ENCODE data around the gene FRAS1.
"Not testable (repeated sequence)": the region's sequence is repeated elsewhere in the genome, so short reads cannot be mapped to it uniquely, and the experiment has no call there.

The FRAS1 gene

DNA sequence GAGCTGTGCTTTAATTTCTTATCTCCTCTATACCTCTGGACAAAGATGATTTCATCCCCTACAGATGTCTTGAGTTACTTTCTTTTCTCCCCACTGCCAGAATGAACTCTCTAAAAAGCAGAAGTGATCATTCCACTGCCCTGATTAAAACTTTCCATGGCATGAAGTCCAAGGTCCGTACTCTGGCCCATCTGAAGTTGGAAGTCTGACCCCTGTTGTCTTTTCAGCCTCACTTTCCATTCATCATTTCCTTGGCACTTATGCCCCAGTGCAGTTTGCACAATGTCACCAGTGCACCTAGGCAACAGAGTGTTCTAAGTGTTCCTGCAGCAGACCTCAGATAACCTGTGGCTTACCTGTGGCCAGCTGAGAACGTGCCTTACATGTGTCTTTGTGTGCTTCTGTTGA is 242.4 kb downstream of the FRAS1 start:
- Histone ChIP-seq H3K4me3 (ENCODE audit: insufficient read depth, low read depth, low read length, poor library complexity, severe bottlenecking) (no peak overlapping the region), H3K36me3 (ENCODE audit: control insufficient read depth, insufficient read depth, low read length) (no peaks in the 10 kb centered on the region), H3K4me1 (ENCODE audit: control insufficient read depth, insufficient read depth, low read length, poor library complexity, severe bottlenecking) (no peaks in the 10 kb centered on the region), H3K27ac (ENCODE audit: insufficient read depth, low read length, poor library complexity, severe bottlenecking) (no peak overlapping the region), H3K9me3 (ENCODE audit: control insufficient read depth, low read length) (no peaks in the 10 kb centered on the region), H3K27me3 (replicated peaks; ENCODE audit: control insufficient read depth, insufficient read depth, low read length, poor library complexity, severe bottlenecking) (no peaks in the 10 kb centered on the region)
- no peak for DNase-seq

- not testable (repeated sequence) for H3K27me3 ChIP-seq (replicated peaks; ENCODE audit: control insufficient read depth, insufficient read depth, low read length, poor library complexity, severe bottlenecking); DNase-seq; H3K27ac ChIP-seq (ENCODE audit: insufficient read depth, low read length, poor library complexity, severe bottlenecking); H3K9me3 ChIP-seq (ENCODE audit: control insufficient read depth, low read length); H3K4me1 ChIP-seq (ENCODE audit: control insufficient read depth, insufficient read depth, low read length, poor library complexity, severe bottlenecking); H3K4me3 ChIP-seq (ENCODE audit: insufficient read depth, low read depth, low read length, poor library complexity, severe bottlenecking); H3K36me3 ChIP-seq (ENCODE audit: control insufficient read depth, insufficient read depth, low read length)
Measured at GRCh38 chr4:78307263-78307662, 250.1 kb downstream of the FRAS1 start.

- H3K9me3 ChIP-seq (ENCODE audit: control insufficient read depth, low read length): no peaks in the 10 kb centered on the region
- H3K4me3 ChIP-seq (ENCODE audit: insufficient read depth, low read depth, low read length, poor library complexity, severe bottlenecking): no peak overlapping the region
- no peak overlapping the region for H3K27ac ChIP-seq (ENCODE audit: insufficient read depth, low read length, poor library complexity, severe bottlenecking)
- H3K4me1 ChIP-seq (ENCODE audit: control insufficient read depth, insufficient read depth, low read length, poor library complexity, severe bottlenecking): no peaks in the 10 kb centered on the region
- H3K27me3 ChIP-seq (replicated peaks; ENCODE audit: control insufficient read depth, insufficient read depth, low read length, poor library complexity, severe bottlenecking): no peaks in the 10 kb centered on the region
- no peaks in the 10 kb centered on the region for H3K36me3 ChIP-seq (ENCODE audit: control insufficient read depth, insufficient read depth, low read length)
- no peak for DNase-seq
Measured at GRCh38 chr4:78308517-78308916, 251.4 kb downstream of the FRAS1 start.

DNA sequence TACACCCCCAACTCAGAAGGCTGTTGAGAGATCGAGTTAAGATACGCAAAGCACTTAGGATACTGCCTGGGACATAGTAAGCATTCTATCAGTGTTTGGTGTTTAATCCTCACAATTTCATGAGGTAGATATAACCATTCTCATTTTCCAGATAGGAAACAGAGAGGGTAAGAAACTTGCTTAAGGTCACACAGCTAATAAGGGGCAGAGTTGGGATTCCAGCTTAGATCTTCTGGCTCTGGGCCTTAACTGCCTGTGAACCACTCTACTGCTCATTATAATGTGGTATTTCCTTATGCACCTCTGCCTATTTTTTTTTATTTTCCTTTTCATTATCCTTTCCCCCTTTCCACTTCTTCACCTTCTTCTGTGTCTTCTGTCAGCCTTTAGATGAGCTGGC is 252.2 kb downstream of the FRAS1 start:
- H3K9me3 ChIP-seq (ENCODE audit: control insufficient read depth, low read length): no peaks in the 10 kb centered on the region
- no peak overlapping the region for H3K4me3 ChIP-seq (ENCODE audit: insufficient read depth, low read depth, low read length, poor library complexity, severe bottlenecking)
- no peak for DNase-seq
- H3K36me3 ChIP-seq (ENCODE audit: control insufficient read depth, insufficient read depth, low read length): no peaks in the 10 kb centered on the region
- no peaks in the 10 kb centered on the region for H3K27me3 ChIP-seq (replicated peaks; ENCODE audit: control insufficient read depth, insufficient read depth, low read length, poor library complexity, severe bottlenecking)
- no peaks in the 10 kb centered on the region for H3K4me1 ChIP-seq (ENCODE audit: control insufficient read depth, insufficient read depth, low read length, poor library complexity, severe bottlenecking)
- no peak overlapping the region for H3K27ac ChIP-seq (ENCODE audit: insufficient read depth, low read length, poor library complexity, severe bottlenecking)

DNA sequence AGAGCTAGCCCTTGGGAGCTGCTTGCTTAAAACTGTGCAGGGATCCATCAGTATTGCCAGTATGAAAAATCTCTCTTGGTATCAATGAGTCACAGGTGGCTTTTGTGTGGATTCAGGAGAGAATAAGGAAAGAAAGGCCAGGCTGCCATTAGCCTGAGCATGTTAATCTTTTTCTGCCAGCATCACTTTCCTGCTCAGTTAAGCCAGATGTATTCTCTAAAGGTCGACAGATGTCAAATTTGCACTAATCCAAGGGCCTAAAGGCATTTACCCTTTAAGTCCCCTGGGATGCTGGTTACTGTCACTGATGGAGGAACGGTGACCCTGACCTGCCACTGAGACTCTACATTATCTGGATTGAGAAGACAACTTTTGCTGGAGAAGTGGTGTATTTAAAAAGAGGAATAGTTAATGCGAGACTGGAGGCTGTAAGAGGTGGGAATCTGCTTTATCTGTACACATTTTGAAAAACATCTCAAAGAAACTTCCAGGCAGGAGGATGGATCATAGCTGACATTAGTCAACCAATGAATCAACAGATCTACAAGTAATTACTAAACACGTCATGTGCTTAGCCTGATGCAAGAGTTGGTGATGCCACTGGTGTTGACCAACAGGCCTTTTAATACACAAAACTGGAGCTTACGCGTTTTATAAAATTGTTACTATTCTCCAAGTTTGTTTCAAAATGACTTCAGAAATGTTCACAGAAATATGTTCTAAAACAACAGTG is 253.1 kb downstream of the FRAS1 start:
- H3K36me3 ChIP-seq (ENCODE audit: control insufficient read depth, insufficient read depth, low read length): no peaks in the 10 kb centered on the region
- no peaks in the 10 kb centered on the region for H3K9me3 ChIP-seq (ENCODE audit: control insufficient read depth, low read length)

DNA sequence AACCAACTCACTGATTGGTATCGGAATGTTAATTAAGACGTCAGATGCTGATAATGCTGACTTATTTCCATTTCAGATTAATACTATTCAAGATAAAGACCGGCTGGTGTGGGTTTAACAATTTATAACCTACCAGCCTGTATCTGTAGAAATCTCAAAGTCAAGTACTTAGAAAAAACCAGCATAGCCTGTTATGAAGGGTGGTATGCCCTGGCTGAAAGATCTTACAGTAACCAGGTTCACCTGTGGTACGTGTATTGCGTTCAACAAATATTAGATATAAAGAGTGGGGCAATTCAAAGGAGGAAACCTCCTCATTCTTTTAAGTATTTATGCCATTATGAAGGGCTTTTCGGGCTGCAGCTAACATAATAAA is 253.6 kb downstream of the FRAS1 start:
- Histone ChIP-seq H3K4me1 (ENCODE audit: control insufficient read depth, insufficient read depth, low read length, poor library complexity, severe bottlenecking) (no peaks in the 10 kb centered on the region), H3K9me3 (ENCODE audit: control insufficient read depth, low read length) (no peaks in the 10 kb centered on the region), H3K27ac (ENCODE audit: insufficient read depth, low read length, poor library complexity, severe bottlenecking) (no peak overlapping the region), H3K27me3 (replicated peaks; ENCODE audit: control insufficient read depth, insufficient read depth, low read length, poor library complexity, severe bottlenecking) (no peaks in the 10 kb centered on the region), H3K36me3 (ENCODE audit: control insufficient read depth, insufficient read depth, low read length) (no peaks in the 10 kb centered on the region), H3K4me3 (ENCODE audit: insufficient read depth, low read depth, low read length, poor library complexity, severe bottlenecking) (no peak overlapping the region)
- DNase-seq: no peak

More for the DNA sequence above, 253.1 kb downstream of the FRAS1 start:
- Histone ChIP-seq H3K4me1 (ENCODE audit: control insufficient read depth, insufficient read depth, low read length, poor library complexity, severe bottlenecking) (no peaks in the 10 kb centered on the region), H3K4me3 (ENCODE audit: insufficient read depth, low read depth, low read length, poor library complexity, severe bottlenecking) (no peak overlapping the region), H3K27me3 (replicated peaks; ENCODE audit: control insufficient read depth, insufficient read depth, low read length, poor library complexity, severe bottlenecking) (no peaks in the 10 kb centered on the region), H3K27ac (ENCODE audit: insufficient read depth, low read length, poor library complexity, severe bottlenecking) (no peak overlapping the region)
- DNase-seq: no peak

GRCh38 chr4:78311306-78311705 is 254.2 kb downstream of the FRAS1 start:
- Histone ChIP-seq H3K9me3 (ENCODE audit: control insufficient read depth, low read length) (no peaks in the 10 kb centered on the region), H3K27ac (ENCODE audit: insufficient read depth, low read length, poor library complexity, severe bottlenecking) (no peak overlapping the region), H3K4me1 (ENCODE audit: control insufficient read depth, insufficient read depth, low read length, poor library complexity, severe bottlenecking) (no peaks in the 10 kb centered on the region), H3K27me3 (replicated peaks; ENCODE audit: control insufficient read depth, insufficient read depth, low read length, poor library complexity, severe bottlenecking) (no peaks in the 10 kb centered on the region), H3K4me3 (ENCODE audit: insufficient read depth, low read depth, low read length, poor library complexity, severe bottlenecking) (no peak overlapping the region), H3K36me3 (ENCODE audit: control insufficient read depth, insufficient read depth, low read length) (no peaks in the 10 kb centered on the region)
- no peak for DNase-seq

- H3K36me3 ChIP-seq (ENCODE audit: control insufficient read depth, insufficient read depth, low read length): no peaks in the 10 kb centered on the region
- no peak for DNase-seq
- no peaks in the 10 kb centered on the region for H3K9me3 ChIP-seq (ENCODE audit: control insufficient read depth, low read length)
- no peaks in the 10 kb centered on the region for H3K27me3 ChIP-seq (replicated peaks; ENCODE audit: control insufficient read depth, insufficient read depth, low read length, poor library complexity, severe bottlenecking)
- H3K4me1 ChIP-seq (ENCODE audit: control insufficient read depth, insufficient read depth, low read length, poor library complexity, severe bottlenecking): no peaks in the 10 kb centered on the region
- H3K4me3 ChIP-seq (ENCODE audit: insufficient read depth, low read depth, low read length, poor library complexity, severe bottlenecking): no peak overlapping the region
- no peak overlapping the region for H3K27ac ChIP-seq (ENCODE audit: insufficient read depth, low read length, poor library complexity, severe bottlenecking)
Measured at GRCh38 chr4:78312989-78313753, 256.0 kb downstream of the FRAS1 start.

GRCh38 chr4:78313754-78314120 is 256.6 kb downstream of the FRAS1 start:
- DNase-seq: no peak
- no peak overlapping the region for H3K4me3 ChIP-seq (ENCODE audit: insufficient read depth, low read depth, low read length, poor library complexity, severe bottlenecking)
- H3K36me3 ChIP-seq (ENCODE audit: control insufficient read depth, insufficient read depth, low read length): no peaks in the 10 kb centered on the region
- no peaks in the 10 kb centered on the region for H3K9me3 ChIP-seq (ENCODE audit: control insufficient read depth, low read length)
- no peak overlapping the region for H3K27ac ChIP-seq (ENCODE audit: insufficient read depth, low read length, poor library complexity, severe bottlenecking)
- H3K27me3 ChIP-seq (replicated peaks; ENCODE audit: control insufficient read depth, insufficient read depth, low read length, poor library complexity, severe bottlenecking): no peaks in the 10 kb centered on the region
- H3K4me1 ChIP-seq (ENCODE audit: control insufficient read depth, insufficient read depth, low read length, poor library complexity, severe bottlenecking): no peaks in the 10 kb centered on the region

DNA sequence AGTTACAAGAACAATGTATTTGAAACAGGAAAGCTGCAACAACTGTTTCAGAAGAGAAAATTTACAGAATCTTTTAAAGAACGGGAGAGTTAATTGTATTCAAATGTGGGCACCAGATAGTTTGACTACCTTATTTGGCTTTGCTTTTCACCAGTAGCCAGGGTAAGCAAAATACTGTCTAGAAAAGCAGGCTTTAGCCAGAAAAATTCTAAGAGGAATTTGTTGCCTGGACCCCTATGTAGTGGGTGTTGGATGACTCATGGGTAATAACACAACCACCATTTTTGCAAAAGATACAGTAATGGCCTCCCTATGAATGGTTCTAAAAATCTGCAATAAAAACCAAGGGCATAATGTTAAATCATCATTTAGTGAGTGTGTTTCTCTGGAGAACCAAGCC is 261.0 kb downstream of the FRAS1 start:
- Histone ChIP-seq H3K4me1 (ENCODE audit: control insufficient read depth, insufficient read depth, low read length, poor library complexity, severe bottlenecking) (no peaks in the 10 kb centered on the region), H3K27me3 (replicated peaks; ENCODE audit: control insufficient read depth, insufficient read depth, low read length, poor library complexity, severe bottlenecking) (peaks cover 5% of the 10 kb centered on the region), H3K9me3 (ENCODE audit: control insufficient read depth, low read length) (no peaks in the 10 kb centered on the region), H3K4me3 (ENCODE audit: insufficient read depth, low read depth, low read length, poor library complexity, severe bottlenecking) (no peak overlapping the region), H3K27ac (ENCODE audit: insufficient read depth, low read length, poor library complexity, severe bottlenecking) (no peak overlapping the region), H3K36me3 (ENCODE audit: control insufficient read depth, insufficient read depth, low read length) (no peaks in the 10 kb centered on the region)
- DNase-seq: no peak

Data from effector memory CD4-positive, alpha-beta T cell (primary cell).